HG03432 (cell line): Measurements from ENCODE around the gene ERBB4.
"Not testable (repeated sequence)": the region's sequence is repeated elsewhere in the genome, so short reads cannot be mapped to it uniquely, and the experiment has no call there.

ENCODE experiments used
- ATAC-seq: cut with Tn5 transposase; IDR thresholded peaks from one replicate; pipeline ENCODE4 v1.9.1; 2021; ENCODE audit warnings: mild to moderate bottlenecking, moderate library complexity; ENCODE audit not compliant: unreplicated experiment

Gene ERBB4

GRCh38 chr2:212237350-212238095 is 301.1 kb downstream of the ERBB4 start:
- no peak for ATAC-seq

- ATAC-seq, result no peak
Measured at GRCh38 chr2:212228743-212229171, 309.8 kb downstream of the ERBB4 start.

- no peak for ATAC-seq
Measured at GRCh38 chr2:212227755-212228154, 310.8 kb downstream of the ERBB4 start.

GRCh38 chr2:212226114-212226513 is 312.5 kb downstream of the ERBB4 start:
- no peak for ATAC-seq

GRCh38 chr2:212223696-212224095 is 314.9 kb downstream of the ERBB4 start:
- ATAC-seq, result no peak

GRCh38 chr2:212213191-212213590 is 325.4 kb downstream of the ERBB4 start:
- peak; percentile 77 for ATAC-seq

- ATAC-seq, result no peak
Measured at GRCh38 chr2:212208467-212208866, 330.1 kb downstream of the ERBB4 start.

- ATAC-seq, result no peak
Measured at GRCh38 chr2:212197776-212198175, 340.8 kb downstream of the ERBB4 start.

- ATAC-seq, result no peak
Measured at GRCh38 chr2:212195626-212196025, 343.0 kb downstream of the ERBB4 start.

GRCh38 chr2:212194396-212194795 is 344.2 kb downstream of the ERBB4 start:
- ATAC-seq, result no peak

- no peak for ATAC-seq
Measured at GRCh38 chr2:212193803-212194202, 344.8 kb downstream of the ERBB4 start.

GRCh38 chr2:212193056-212193455 is 345.5 kb downstream of the ERBB4 start:
- ATAC-seq, result no peak

- not testable (repeated sequence) for ATAC-seq
Measured at GRCh38 chr2:212191438-212191837, 347.2 kb downstream of the ERBB4 start.

GRCh38 chr2:212186166-212186565 is 352.4 kb downstream of the ERBB4 start:
- no peak for ATAC-seq

- no peak for ATAC-seq
Measured at GRCh38 chr2:212181646-212182045, 357.0 kb downstream of the ERBB4 start.

- no peak for ATAC-seq
Measured at GRCh38 chr2:212180408-212181083, 358.1 kb downstream of the ERBB4 start.

- no peak for ATAC-seq
Measured at GRCh38 chr2:212177724-212178123, 360.9 kb downstream of the ERBB4 start.

GRCh38 chr2:212176151-212176550 is 362.5 kb downstream of the ERBB4 start:
- ATAC-seq, result no peak

- ATAC-seq, result no peak
Measured at GRCh38 chr2:212173756-212174510, 364.7 kb downstream of the ERBB4 start.

- no peak for ATAC-seq
Measured at GRCh38 chr2:212173331-212173730, 365.3 kb downstream of the ERBB4 start.

- ATAC-seq, result no peak
Measured at GRCh38 chr2:212170382-212170781, 368.2 kb downstream of the ERBB4 start.

- no peak for ATAC-seq
Measured at GRCh38 chr2:212158081-212158480, 380.5 kb downstream of the ERBB4 start.
